ENCODE measurements around the gene RPL4.
"Not testable (repeated sequence)": the region's sequence is repeated elsewhere in the genome, so short reads cannot be mapped to it uniquely, and the experiment has no call there.

Gene RPL4

GRCh38 chr15:66504563-66505429 lies at the start of gene RPL4, which contains the start of gene ZWILCH:
RPL4 (minus strand) TSS chr15:66504855; CDS start chr15:66504790, 65 bp downstream.
ZWILCH (plus strand) TSS chr15:66505326; CDS start chr15:66505339, 13 bp downstream.
- DNase-seq, result no peak

GRCh38 chr15:66545255-66545654 lies 40.6 kb upstream of the RPL4 start:
- DNase-seq, result no peak

GRCh38 chr15:66542896-66543295 lies 38.2 kb upstream of the RPL4 start:
- DNase-seq, result no peak

- no peak for DNase-seq
These were observed 30.4 kb upstream of the RPL4 start for GRCh38 chr15:66535056-66535455.

- no peak for DNase-seq
These were observed 20.2 kb upstream of the RPL4 start for GRCh38 chr15:66524838-66525237.

GRCh38 chr15:66523926-66524325 lies 19.3 kb upstream of the RPL4 start:
- DNase-seq, result no peak

GRCh38 chr15:66515901-66516322 lies 11.3 kb upstream of the RPL4 start:
- peak; percentile 37 for DNase-seq

- DNase-seq, result no peak
These were observed 9.9 kb upstream of the RPL4 start for GRCh38 chr15:66514586-66514985.

- no peak for DNase-seq
These were observed 3.7 kb upstream of the RPL4 start for GRCh38 chr15:66508293-66508883.

- DNase-seq, result no peak
These were observed 1.2 kb upstream of the RPL4 start for GRCh38 chr15:66505818-66506217.

GRCh38 chr15:66505430-66505811 lies 766 bp upstream of the RPL4 start:
- DNase-seq, result no peak

- DNase-seq, result no peak
These were observed 684 bp downstream of the RPL4 start for GRCh38 chr15:66503780-66504562.

- not testable (repeated sequence) for DNase-seq
These were observed 1.5 kb downstream of the RPL4 start for GRCh38 chr15:66503041-66503648.

GRCh38 chr15:66502491-66502890 lies 2.2 kb downstream of the RPL4 start:
- DNase-seq, result no peak

GRCh38 chr15:66500346-66500745 lies 4.3 kb downstream of the RPL4 start:
- DNase-seq, result not testable (repeated sequence)

GRCh38 chr15:66498501-66499386 lies 5.9 kb downstream of the RPL4 start:
- DNase-seq, result no peak

GRCh38 chr15:66497502-66498455 lies 6.9 kb downstream of the RPL4 start, which contains the start of gene SNAPC5:
SNAPC5 (minus strand) TSS chr15:66497762; CDS start chr15:66497731, 31 bp downstream.
- no peak for DNase-seq

- no peak for DNase-seq
These were observed 7.6 kb downstream of the RPL4 start for GRCh38 chr15:66496951-66497501.

GRCh38 chr15:66494262-66494661 lies 10.4 kb downstream of the RPL4 start:
- no peak for DNase-seq

- DNase-seq, result no peak
These were observed 12.8 kb downstream of the RPL4 start for GRCh38 chr15:66491846-66492245.
